Activated CD4-positive, alpha-beta memory T cell treated with anti-CD3 and anti-CD28 coated beads, Interleukin-2, amount 10 ng/mL, durations not matched to agents 7 days and 5 days (primary cell): ENCODE measurements around the gene GFRA1. TPM values are rescaled to one million over a fixed set of nuclear protein-coding genes. Genes with fewer than 3 reads are reported as not detected.
"Not testable (repeated sequence)": the region's sequence is repeated elsewhere in the genome, so short reads cannot be mapped to it uniquely, and the experiment has no call there.

ENCODE experiments used
- CTCF ChIA-PET: fragments of 350-600 bp; sonication (Branson Sonifier 250); formaldehyde crosslinking; loops from one replicate; lab custom pipeline; 2021; ENCODE audit warnings: antibody characterized with exemption, inconsistent platforms; lab: Charles Lee
- POLR2A ChIA-PET: fragments of 350-600 bp; sonication (Branson Sonifier 250); formaldehyde crosslinking; loops from one replicate; lab custom pipeline; 2021; ENCODE audit warnings: antibody characterized with exemption; lab: Charles Lee
- DNase-seq: peaks from one replicate; pipeline ENCODE4 v3.0.0-alpha.2; 2020
- H3K27ac Mint-ChIP-seq: one replicate; pipeline ENCODE4 v1.8.0; 2021; ENCODE audit warnings: mild to moderate bottlenecking, mixed read lengths
- H3K27me3 Mint-ChIP-seq: one replicate; pipeline ENCODE4 v1.8.0; 2021; ENCODE audit warnings: mixed read lengths
- H3K36me3 Mint-ChIP-seq: one replicate; pipeline ENCODE4 v1.8.0; 2021; ENCODE audit warnings: low read depth, mixed read lengths
- H3K4me1 Mint-ChIP-seq: one replicate; pipeline ENCODE4 v1.8.0; 2021; ENCODE audit warnings: mixed read lengths
- H3K4me3 Mint-ChIP-seq: one replicate; pipeline ENCODE4 v1.8.0; 2021; ENCODE audit warnings: mild to moderate bottlenecking, mixed read lengths
- H3K9me3 Mint-ChIP-seq: one replicate; pipeline ENCODE4 v1.8.0; 2021; ENCODE audit warnings: mixed read lengths
- total RNA-seq, 2 experiments: library from RNA; stranded (reverse); gene quantifications; one replicate each; pipeline ENCODE4 v1.2.3, GENCODE V29; 2021

Gene GFRA1
- total RNA-seq, 2 experiments from 2014 or later = not detected

- POLR2A ChIA-PET, H3K4me1 Mint-ChIP-seq, H3K4me3 Mint-ChIP-seq, H3K27ac Mint-ChIP-seq, H3K27me3 Mint-ChIP-seq, H3K9me3 Mint-ChIP-seq, DNase-seq, H3K36me3 Mint-ChIP-seq, CTCF ChIA-PET: not testable (repeated sequence)
These were observed 219.8 kb downstream of the GFRA1 start for GRCh38 chr10:116053009-116053730.

- H3K9me3 Mint-ChIP-seq, H3K4me1 Mint-ChIP-seq, H3K36me3 Mint-ChIP-seq, H3K4me3 Mint-ChIP-seq, H3K27ac Mint-ChIP-seq, DNase-seq, POLR2A ChIA-PET, H3K27me3 Mint-ChIP-seq: not testable (repeated sequence)
- CTCF ChIA-PET = interaction anchor here (1.1 kb wide), 1 partner anchor 7 kb away, joined by 3 read pairs; no protein-coding TSS in a partner anchor
These were observed 220.5 kb downstream of the GFRA1 start for GRCh38 chr10:116052522-116052921.

DNA sequence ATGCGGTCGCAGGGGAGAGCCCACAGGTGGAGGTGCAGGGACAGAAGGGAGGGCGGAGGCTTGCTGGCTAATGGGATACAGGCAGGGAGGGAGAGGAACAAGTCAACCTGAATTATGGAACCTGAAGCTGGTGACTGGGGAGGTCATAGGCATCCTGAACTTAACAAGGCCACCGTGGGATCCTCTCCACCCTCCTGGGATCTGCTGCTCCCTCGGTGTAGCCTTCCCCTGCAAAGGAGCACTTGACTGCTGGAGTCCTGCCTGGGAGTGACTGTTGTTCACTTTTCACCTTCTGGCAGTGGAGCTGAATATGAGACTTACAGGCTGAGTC is 223.1 kb downstream of the GFRA1 start:
- POLR2A ChIA-PET = no interaction called here
- Mint-ChIP-seq H3K4me1 (no peaks in the 10 kb centered on the region), H3K9me3 (peaks cover 4% of the 10 kb centered on the region), H3K36me3 (no peaks in the 10 kb centered on the region), H3K27me3 (no peaks in the 10 kb centered on the region), H3K27ac (no peak overlapping the region), H3K4me3 (no peak overlapping the region)
- CTCF ChIA-PET = no interaction called here
- no peak for DNase-seq

DNA sequence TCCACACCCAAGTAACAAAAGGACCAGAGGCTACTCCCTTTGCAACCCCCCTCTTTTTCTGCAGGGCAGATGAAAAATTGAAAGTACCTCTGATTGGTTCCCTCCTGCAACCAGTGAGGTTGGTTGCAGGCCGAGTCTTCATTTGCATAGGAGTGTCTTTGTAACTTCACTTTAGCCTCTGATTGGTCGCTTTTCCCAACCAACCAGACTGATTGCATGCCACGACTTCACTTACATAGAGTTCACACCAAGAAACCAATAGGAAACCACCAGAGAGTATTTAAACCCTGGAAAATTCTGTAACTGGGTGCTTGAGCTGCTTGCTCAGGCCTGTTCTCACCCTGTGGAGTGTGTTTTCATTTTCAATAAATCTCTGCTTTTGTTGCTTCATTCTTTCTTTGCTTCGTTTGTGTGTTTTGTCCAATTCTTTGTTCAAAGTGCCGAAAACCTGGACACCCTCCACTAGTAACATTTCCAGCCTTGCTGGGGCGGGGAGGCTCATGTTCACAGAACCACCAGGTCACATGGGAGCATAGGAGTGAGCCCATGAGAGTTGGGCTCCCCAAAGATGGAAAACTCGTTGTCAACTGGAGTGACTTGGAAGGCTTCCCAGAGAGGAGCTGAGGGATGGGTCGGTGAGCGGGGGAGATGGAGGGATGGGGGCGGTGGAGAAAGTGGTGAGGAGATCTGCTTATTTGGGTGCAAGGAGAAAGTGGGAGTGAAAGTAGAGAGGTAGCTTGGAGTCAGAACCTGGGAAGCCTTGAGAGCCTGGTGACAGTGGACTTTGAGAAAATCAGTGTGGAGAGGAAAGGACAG is 223.6 kb downstream of the GFRA1 start:
- Mint-ChIP-seq H3K4me1 (no peaks in the 10 kb centered on the region), H3K4me3 (no peak overlapping the region), H3K9me3 (peaks cover 4% of the 10 kb centered on the region), H3K27me3 (no peaks in the 10 kb centered on the region), H3K27ac (no peak overlapping the region), H3K36me3 (no peaks in the 10 kb centered on the region)
- DNase-seq = no peak
- ChIA-PET CTCF (no interaction called here), POLR2A (no interaction called here)

DNA sequence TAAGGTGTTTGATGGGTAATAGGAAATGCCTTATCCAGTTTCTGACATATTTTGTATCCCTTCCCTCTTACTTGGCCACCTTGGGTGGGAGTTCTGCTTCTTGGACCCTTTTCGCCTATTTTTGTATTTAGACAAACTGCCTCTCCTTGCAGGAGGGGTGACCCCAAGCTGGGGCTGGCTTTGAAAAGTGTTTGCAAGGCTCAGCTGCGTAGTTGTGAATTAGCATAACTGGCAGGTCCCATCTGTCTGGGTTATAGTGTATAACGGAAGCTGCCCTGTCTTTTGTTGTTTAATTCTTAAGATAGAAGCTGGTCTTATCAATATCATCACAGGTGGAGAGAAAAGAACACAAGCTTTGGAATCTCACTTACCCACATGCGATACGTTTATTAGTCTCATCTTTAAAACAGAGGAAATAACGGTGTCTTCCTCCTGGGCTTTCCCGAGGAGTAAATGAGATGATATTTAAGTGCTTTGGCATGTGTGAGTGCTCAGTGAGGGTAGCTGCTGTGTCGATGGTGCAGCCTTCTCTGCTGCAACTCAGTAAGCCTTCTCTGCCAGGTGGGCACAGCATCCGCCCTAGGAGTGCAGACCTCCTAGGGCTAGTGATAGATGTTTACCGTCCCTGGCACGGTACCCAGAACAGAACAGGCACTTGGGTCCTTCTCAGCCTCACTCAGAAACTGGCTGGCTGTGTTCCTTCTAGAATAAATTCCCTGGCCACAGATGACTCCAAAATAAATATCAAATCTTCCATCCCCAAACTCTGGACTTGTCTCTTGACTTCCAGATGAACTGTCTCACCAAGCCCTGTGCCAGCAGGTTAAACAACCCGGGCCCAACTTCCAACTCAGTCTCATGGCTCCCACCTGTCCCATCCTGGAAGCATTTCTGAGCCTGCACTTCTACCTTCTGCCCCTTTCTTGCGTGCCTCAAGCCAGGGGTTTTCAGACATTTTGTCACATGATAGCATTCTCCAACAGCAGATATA is 227.3 kb downstream of the GFRA1 start:
- no peaks in the 10 kb centered on the region for H3K4me1 Mint-ChIP-seq
- ChIA-PET POLR2A (no interaction called here), CTCF (no interaction called here)
- DNase-seq = no peak
- peaks cover 4% of the 10 kb centered on the region for H3K9me3 Mint-ChIP-seq
- no peak overlapping the region for H3K27ac Mint-ChIP-seq
- H3K27me3 Mint-ChIP-seq = no peaks in the 10 kb centered on the region
- no peaks in the 10 kb centered on the region for H3K36me3 Mint-ChIP-seq
- no peak overlapping the region for H3K4me3 Mint-ChIP-seq

DNA sequence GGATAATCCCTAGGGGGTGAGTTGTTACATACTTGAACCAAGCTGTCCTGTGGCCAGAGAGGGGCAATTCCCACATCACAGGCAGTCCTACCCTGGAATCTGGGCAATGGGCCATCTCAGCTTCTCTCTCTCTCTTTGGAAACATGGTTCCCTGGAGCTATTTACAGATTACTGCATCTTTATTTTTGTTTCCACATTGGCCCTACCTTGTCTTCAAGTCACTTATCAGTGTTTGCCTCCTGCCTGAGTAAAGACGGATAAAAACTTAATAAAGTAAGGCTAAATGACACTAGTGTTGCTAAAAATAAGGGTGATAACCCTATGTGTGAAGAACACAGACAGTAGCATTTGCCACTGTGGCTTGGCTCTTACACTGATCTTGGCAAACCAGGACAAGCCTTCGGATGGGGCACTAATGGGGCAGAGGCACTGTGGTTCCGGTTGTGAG is 228.2 kb downstream of the GFRA1 start:
- no peak for DNase-seq
- H3K27ac Mint-ChIP-seq = no peak overlapping the region
- H3K9me3 Mint-ChIP-seq = peaks cover 2% of the 10 kb centered on the region
- no peaks in the 10 kb centered on the region for H3K27me3 Mint-ChIP-seq
- CTCF ChIA-PET = no interaction called here
- POLR2A ChIA-PET = no interaction called here
- H3K4me1 Mint-ChIP-seq = no peaks in the 10 kb centered on the region
- no peak overlapping the region for H3K4me3 Mint-ChIP-seq
- no peaks in the 10 kb centered on the region for H3K36me3 Mint-ChIP-seq

- Mint-ChIP-seq H3K9me3 (no peaks in the 10 kb centered on the region), H3K27me3 (no peaks in the 10 kb centered on the region), H3K4me3 (no peak overlapping the region), H3K27ac (no peak overlapping the region), H3K4me1 (no peaks in the 10 kb centered on the region), H3K36me3 (no peaks in the 10 kb centered on the region)
- no peak for DNase-seq
- POLR2A ChIA-PET = no interaction called here
- CTCF ChIA-PET = no interaction called here
These were observed 229.1 kb downstream of the GFRA1 start for GRCh38 chr10:116043861-116044260.

GRCh38 chr10:116043304-116043703 is 229.7 kb downstream of the GFRA1 start:
- Mint-ChIP-seq H3K4me3 (no peak overlapping the region), H3K36me3 (no peaks in the 10 kb centered on the region), H3K27ac (no peak overlapping the region), H3K9me3 (peaks cover 2% of the 10 kb centered on the region), H3K4me1 (no peaks in the 10 kb centered on the region), H3K27me3 (no peaks in the 10 kb centered on the region)
- CTCF ChIA-PET = no interaction called here
- POLR2A ChIA-PET = no interaction called here
- DNase-seq = no peak

- Mint-ChIP-seq H3K27me3 (no peaks in the 10 kb centered on the region), H3K9me3 (peaks cover 2% of the 10 kb centered on the region), H3K4me1 (no peaks in the 10 kb centered on the region), H3K27ac (no peak overlapping the region), H3K4me3 (no peak overlapping the region), H3K36me3 (no peaks in the 10 kb centered on the region)
- ChIA-PET CTCF (no interaction called here), POLR2A (no interaction called here)
- DNase-seq = no peak
These were observed 231.1 kb downstream of the GFRA1 start for GRCh38 chr10:116041948-116042347.

DNA sequence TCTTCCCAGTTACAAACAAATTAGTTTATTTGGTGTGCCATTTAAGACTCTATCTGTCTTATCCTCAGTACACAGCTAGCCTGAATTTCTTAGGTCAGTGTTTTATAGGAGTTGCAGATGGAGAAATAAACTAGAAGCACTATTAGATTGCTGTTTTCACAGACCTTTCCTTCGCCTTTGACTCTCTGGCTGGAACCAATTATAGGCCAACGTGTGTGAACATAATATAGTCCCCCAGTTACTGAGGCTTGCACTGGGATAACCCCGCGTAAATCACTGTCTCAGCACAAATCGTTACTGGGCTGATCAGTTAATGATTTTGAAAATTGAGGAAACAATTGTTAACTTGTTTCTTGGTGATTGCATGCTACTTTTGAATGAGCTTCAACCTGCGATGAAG is 233.4 kb downstream of the GFRA1 start:
- DNase-seq = no peak
- no peak overlapping the region for H3K27ac Mint-ChIP-seq
- H3K36me3 Mint-ChIP-seq = no peaks in the 10 kb centered on the region
- no peaks in the 10 kb centered on the region for H3K27me3 Mint-ChIP-seq
- no peak overlapping the region for H3K4me3 Mint-ChIP-seq
- no peaks in the 10 kb centered on the region for H3K4me1 Mint-ChIP-seq
- H3K9me3 Mint-ChIP-seq = peaks cover 2% of the 10 kb centered on the region
- POLR2A ChIA-PET = no interaction called here
- CTCF ChIA-PET = no interaction called here

DNA sequence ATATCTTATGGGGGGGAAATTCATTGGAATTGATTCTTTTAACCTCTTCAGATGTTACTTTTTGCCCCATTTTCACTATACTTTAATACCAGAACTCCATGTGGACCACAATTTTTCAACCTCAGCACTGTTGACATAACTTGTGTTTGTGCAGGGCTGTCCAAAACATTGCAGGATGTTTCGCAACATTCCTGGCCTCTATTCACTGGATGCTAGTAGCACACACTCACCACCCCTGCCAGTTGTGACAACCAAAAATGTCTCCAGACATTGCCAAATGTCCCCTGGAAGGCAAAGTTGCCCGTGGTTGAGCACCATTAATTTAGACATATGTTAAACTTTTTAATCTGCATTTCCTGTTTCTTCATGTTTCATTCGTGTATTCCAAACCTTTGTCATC is 234.7 kb downstream of the GFRA1 start:
- Mint-ChIP-seq H3K4me3 (no peak overlapping the region), H3K4me1 (no peaks in the 10 kb centered on the region), H3K27me3 (no peaks in the 10 kb centered on the region), H3K36me3 (no peaks in the 10 kb centered on the region), H3K27ac (no peak overlapping the region), H3K9me3 (peaks cover 7% of the 10 kb centered on the region)
- ChIA-PET POLR2A (no interaction called here), CTCF (no interaction called here)
- no peak for DNase-seq

- H3K27ac Mint-ChIP-seq, CTCF ChIA-PET, DNase-seq, H3K36me3 Mint-ChIP-seq, POLR2A ChIA-PET, H3K4me1 Mint-ChIP-seq, H3K4me3 Mint-ChIP-seq, H3K27me3 Mint-ChIP-seq: not testable (repeated sequence)
- peaks cover 12% of the 10 kb centered on the region for H3K9me3 Mint-ChIP-seq
These were observed 237.6 kb downstream of the GFRA1 start for GRCh38 chr10:116035406-116035805.

- DNase-seq = no peak
- Mint-ChIP-seq H3K4me3 (no peak overlapping the region), H3K27ac (no peak overlapping the region), H3K27me3 (no peaks in the 10 kb centered on the region), H3K36me3 (no peaks in the 10 kb centered on the region), H3K9me3 (peaks cover 19% of the 10 kb centered on the region), H3K4me1 (no peaks in the 10 kb centered on the region)
- ChIA-PET CTCF (no interaction called here), POLR2A (no interaction called here)
These were observed 242.4 kb downstream of the GFRA1 start for GRCh38 chr10:116030576-116030975.
